ENCODE results near the gene SMIM35.
"Not testable (repeated sequence)": the region's sequence is repeated elsewhere in the genome, so short reads cannot be mapped to it uniquely, and the experiment has no call there.

Gene SMIM35

DNA sequence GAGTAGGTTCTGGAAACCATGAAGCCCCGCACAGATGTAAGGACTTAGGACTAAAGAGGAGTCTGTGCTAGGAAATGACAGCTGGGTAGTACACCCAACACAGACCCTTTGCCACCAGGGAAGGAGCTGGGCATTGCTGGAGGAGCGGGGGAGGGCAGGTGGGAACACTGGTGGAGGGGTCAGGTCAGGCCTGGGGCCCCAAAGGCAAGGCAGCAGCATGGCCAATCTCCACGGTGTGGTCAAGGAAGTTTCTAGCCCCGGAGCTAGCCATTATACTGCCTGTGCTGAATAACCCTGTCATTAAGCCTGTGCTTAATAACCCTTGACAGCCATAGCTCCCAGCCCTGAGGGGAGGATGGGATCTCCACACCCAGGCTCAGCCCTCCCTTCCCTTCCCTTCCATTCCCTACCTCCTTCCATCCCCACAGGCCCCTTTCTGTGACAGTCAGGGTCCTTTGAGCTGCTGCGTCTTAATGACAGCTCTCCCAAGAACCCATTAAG is 7.8 kb downstream of the SMIM35 start:
- peak; percentile 10 for DNase-seq

DNA sequence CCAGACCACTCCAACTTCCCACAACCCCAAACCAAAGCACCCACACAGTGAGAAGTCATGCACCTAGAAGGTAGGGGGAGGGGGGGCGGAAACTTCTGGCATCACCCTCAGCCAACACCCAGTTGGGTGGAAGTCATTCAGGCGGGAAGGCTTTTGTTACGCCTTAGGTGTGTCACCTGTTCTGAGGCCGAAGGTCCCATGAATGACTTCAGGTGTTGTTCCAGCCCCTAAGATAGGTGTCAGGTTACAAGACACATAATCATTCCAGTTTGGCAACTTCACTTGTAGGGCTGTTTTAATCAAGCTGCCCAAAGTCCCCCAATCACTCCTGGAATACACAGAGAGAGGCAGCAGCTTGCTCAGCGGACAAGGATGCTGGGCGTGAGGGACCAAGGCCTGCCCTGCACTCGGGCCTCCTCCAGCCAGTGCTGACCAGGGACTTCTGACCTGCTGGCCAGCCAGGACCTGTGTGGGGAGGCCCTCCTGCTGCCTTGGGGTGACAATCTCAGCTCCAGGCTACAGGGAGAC is 9.9 kb downstream of the SMIM35 start, which contains the start of gene TMPRSS4:
TSS of gene TMPRSS4 (plus strand) at position 325 of the 528 bp plus-strand sequence. CDS start 225 bp downstream, outside the sequence.
- peak; percentile 71 for DNase-seq

DNA sequence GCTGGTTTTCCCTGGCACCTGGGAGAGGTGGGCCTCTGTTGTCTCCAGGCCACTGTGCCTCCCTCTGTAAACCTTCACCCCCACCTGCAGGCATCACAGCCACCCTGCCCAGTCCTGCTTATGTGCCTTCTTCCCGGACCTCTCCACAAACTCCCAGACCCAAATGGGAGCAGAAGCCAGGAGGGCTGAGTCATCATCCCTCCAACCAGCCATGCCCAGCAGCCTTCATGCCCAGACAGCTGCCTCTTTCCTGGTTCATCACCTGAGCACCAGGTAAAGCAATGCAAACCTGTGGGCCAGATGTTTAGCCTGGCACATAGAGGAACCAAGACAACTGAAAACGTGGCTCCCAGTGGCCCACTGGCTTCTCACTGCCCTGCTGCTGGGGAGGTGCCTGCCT is 12.0 kb downstream of the SMIM35 start:
- DNase-seq, result no peak

DNA sequence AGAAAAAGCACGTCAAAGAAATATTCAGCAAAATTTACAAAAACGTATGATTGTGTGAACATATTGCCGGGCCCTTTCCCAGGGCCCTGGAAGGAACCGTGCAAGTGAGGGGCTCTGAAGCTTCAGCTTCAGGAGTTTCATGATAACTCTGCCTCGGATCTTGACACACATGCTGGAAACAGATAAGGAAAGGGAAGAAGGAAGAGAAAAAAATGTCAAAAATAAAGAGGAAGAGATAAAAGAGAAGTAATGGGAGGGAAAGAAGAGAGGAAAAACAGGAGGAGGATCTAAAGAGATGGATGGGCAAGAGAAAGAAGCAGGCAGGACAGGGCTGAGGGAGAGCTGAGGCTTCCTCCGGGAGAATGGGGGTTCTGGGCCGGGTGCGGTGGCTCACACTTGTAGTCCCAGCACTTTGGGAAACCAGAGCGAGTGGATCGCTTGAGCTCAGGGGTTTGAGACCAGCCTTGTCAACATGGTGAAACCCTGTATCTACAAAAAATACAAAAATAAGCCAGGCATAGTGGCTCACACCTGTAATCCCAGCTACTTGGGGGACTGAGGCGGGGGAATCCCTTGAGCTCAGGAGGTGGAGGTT is 12.6 kb downstream of the SMIM35 start:
- DNase-seq, result no peak

DNA sequence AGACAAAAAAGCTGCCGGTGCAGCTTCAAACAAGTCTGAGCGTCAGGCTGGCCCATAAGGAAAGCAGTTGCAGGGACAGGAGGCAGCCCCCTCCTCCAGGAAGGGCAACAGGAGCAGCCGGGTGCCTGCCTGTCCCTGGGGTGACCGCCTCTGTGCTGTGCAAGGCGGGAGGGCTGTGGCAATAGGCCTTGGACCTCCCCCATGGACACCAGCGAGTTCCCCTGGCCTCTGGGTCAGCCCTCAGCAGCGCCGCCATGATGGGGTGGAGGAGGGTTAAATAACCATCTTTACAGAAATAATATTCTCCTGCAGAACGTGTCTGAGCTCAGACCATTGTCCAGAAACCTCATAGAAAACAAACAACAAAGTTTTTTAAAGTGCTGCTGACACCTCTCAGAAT is 13.2 kb downstream of the SMIM35 start:
- no peak for DNase-seq

DNA sequence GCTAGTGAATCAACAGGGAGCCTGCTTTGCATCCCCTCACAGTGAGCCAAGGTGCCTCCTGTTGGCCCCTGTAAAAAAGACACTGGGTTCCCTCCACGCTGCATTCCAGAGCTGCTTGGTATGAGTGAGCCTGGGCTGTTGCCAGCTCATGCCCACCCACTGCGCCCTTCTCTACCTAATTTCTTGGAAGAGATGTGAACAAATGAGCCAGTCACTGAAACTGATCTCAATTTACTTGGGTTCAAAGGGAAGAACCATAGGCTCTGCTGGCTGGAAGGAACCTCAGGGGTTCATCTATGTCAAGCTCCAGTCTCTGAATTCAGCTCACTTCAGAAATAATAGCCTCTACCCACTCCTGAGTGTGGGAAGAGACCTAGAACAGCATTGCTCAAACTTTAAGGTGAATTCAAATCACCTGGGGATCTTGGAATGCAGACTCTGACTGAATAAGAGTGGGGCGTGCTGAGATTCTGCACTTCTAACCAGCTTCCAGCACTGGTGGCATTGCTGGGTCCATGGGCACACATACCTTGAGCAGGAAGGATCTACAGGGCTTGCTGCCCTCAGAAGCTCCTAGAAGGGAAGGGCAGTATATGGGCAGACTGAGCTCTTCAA is 15.2 kb downstream of the SMIM35 start:
- DNase-seq, result no peak

DNA sequence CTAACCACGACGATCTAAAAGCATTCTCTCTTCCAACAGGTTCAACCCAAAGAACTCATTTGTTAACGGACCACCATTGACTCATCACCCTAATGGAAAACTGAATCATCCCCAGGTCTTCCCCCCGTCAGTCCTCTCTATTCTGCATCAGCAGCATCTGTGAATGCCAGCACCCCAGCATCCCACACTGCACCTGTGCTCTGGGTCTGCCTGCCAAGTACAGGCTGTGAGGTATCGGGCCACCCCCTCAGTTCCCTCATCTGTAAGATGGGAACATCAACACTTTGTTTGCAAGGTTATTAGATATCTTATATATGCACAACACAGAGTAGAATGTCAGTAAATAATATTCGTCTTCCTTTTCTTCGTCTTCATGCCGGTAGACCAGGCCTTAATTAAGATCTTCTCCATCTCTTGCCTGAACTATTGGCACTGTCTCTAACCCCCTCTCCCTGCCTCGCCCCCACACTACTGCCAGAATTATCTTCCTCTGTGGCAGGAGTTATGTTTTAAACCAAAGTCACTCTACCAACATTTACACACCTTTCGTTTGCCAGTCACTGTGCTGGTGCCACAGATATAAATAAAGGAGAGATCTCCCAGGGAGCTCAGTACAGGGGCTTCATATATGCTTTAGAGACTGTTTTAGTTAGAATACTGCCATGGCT is 17.7 kb downstream of the SMIM35 start:
- no peak for DNase-seq

DNA sequence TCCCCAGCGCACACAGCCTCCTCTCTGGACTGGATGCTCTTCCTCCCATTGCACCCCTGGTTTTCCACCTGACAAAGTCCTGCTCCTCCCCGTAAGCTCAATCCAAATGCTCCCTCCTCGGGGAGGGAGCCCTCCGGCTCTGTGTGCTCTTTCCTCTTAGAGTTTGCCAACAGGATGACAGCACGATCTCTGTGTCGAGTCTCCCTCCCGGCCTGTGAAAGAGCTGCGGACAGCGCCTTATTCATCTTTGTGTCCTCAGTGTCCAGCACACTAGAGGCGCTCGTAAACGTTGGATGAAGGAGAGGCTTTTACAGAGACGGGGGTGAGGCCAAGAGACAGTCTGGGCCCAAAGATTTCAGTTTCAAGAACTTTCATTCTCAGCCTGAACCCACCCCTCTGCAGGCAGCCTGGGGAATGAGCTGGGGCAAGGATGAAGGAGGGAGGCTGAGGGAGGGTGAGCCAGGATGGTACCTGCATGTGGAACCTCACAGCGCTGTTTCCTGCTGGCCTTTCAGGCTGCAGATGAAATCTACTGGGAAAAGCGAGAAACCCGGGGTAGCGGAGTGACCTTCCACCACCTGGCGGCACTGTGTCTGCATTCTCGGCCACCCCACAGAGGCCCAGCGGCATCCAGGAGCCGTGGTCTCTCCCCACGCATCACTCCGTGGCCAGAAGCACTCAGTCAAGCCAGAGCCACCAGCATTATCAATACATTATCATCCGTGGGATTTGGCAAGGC is 18.4 kb downstream of the SMIM35 start:
- DNase-seq, result no peak

DNA sequence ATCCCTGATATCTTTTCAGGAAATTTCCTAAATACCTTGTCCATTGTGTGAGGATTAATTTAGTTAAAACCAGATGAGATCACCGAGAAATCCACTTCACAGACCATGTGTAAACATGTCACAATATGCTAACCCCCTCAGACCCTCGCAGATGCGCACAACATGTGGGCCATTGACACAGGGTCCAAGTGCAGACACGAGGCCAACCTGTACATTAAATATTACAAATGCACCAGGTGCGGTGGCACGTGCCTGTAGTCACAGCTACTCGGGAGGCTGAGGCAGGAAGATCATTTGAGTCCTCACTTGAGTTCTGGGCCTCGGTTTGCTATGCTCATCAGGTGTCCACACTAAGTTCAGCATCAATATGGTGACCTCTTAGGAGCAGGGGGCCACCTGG is 19.8 kb downstream of the SMIM35 start:
- peak; percentile 12 for DNase-seq

DNA sequence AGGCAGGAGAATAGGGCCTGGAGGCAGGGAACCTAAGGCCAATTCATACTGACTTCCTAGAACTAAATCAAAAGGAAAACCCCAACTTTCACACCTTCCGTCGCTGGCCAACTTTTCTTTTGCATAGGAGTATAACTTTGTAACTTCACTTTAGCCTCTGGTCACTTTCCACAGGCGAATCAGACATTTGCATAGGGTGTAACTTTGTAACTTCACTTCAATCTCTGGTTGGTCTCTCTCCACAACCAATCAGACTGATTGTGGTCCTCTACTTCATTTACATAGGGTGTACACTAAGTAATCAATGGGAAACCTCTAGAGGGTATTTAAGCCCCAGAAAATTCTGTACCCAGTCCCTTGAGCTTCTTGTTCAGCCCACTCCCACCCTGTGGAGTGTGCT is 21.4 kb downstream of the SMIM35 start:
- DNase-seq, result no peak

DNA sequence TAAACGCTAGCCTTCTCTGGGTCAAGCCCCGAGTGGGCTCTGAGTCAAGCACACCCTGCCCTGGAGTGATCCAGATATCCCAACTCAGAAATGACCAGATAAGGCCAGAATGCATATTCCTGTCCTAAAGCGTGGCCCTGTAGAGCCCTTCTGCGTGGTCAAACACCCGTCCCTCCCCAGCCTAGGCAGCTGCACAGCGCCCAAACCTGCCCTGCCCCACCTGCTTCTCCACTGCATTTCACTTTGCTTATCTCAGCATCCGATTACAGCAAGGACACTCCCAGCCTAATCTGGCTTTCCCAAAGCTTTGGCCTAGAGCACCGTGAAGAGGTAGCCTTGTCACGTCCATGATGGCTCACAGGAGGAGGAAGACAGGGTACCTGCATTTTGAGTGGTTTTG is 21.8 kb downstream of the SMIM35 start:
- DNase-seq, result no peak

DNA sequence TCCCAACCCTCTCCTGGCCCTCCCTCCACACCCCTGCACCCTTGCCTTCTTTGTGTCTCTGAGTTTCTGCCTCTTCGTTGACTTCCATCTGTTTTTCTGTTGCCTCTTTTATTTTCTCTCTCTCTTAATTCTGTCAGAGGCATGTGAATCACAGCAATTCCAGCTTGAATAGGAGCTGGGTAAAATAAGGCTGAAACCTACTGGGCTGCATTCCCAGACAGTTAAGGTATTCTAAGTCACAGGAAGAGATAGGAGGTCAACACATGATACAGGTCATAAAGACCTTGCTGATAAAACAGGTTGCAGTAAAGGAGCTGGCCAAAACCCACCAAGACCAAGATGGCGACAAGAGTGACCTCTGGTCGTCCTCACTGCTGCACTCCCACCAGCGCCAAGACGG is 24.1 kb downstream of the SMIM35 start:
- not testable (repeated sequence) for DNase-seq

DNA sequence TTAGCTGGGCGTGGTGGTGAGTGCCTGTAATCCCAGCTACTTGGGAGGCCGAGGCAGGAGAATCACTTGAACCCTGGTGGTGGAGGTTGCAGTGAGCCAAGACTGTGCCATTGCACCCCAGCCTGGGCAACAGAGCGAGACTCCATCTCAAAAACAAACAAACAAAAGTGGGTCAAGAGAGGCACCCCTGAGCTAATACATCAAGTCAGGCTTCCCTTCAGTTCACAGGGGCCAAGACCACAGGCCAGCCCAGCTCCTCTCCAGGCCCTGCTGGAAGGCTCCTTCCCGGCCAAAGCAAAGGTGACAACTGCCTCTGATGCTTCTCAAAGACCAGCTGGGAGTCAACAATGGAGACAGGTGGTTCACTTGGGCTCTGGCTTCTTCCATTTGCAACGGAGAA is 24.6 kb downstream of the SMIM35 start:
- DNase-seq, result not testable (repeated sequence)

DNA sequence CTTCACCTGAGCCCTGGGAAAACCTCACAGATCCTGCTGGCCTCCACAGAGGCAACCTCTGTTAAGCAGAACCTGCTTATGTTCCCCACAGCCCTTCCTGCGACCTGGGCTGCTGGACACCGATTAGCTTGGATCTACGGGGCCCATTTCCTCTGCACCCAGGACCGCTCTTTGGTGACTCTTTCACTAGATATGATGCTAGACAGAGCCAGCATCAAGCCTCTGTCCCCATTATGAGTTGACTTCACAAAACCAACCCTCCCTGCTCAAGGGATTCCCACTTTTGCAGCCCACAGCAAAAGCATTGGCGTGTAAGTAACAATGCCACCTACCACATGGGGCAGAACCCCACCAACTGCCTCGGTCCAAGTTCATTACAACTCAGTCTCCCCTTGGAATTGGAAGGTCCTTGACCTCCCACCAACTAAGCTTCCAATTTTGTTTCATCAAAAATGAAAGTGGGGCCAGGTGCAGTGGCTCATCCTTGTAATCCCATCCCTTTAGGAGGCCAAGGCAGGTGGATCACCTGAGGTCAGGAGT is 25.1 kb downstream of the SMIM35 start:
- no peak for DNase-seq

DNA sequence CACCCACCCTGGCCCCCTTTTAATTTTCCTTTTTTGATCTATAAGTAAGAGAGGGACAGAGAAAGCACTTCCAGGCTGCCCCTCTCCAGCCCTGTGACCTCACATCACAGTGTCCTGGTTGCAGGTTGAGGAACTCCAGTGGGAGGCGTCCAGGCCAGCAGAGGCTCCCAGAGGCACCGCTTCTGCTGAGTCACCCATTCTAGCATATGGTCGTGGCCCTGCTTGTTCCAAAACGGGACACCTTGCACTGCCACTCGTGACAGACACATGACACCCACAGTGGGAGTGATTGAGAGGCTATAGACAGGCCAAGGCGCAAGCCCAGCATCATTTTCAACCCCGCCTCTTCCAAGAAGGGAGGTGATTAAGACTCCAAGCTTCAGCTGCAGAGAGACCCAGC is 25.9 kb downstream of the SMIM35 start:
- DNase-seq, result no peak

DNA sequence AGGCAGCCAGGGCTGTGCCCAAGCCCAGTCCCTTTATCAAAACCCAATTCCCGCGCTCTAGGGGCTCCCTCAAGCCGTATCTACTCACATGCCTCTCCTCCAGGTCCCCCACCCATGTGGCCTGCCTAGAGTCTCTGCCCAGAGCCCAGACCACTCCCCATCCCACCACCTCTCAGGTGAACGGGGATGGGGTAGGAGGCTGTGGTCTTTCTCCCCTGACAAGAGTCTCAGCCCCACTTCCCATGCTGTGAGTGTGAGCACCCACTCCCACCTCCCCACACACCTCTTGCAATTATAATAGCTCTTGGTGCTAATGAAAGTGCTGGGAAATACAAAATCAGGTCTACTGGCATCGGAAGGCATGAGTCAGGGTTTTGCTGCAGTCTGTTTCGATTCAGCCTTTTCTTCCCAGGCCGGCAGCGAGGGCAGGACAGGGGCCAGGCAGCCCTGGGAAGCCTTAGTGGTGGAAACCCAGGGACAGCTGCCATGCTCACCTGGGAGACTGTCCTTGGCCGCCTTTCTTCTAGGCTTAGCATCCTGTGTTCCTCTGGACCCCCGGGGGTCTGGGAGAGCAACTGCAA is 26.6 kb downstream of the SMIM35 start:
- no peak for DNase-seq

DNA sequence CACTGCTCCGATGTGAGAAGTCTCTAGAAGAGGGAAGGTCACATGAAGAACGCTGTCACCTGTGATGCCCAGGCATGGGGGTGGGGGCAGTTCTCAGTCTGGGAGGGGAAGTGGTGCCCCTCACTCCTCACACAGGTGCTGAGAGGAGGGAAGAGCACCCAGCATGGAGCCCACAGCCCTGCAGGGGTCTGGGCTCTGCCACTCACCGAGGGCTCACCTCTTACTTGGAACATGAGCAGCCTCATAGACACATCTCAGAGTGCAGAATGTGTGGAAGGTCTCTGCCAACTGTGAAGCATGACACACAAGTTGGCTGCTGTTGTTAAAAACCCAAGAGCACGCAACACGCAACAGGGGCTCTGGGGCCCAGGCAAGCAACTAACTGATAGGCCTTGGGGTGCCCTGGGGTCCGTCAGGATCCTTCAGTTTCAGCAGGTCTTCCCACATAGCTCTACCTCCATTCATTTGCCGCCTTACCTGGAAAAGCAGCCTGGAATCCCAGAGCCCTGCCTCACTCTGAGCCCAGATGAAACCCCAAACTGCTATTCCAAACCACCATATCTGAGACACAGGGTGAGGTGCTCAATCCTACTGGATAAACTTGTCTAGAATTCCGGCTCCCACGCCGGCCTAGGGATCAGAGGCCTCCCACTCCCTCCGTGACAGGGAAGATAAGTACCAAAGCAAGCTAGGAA is 27.4 kb downstream of the SMIM35 start:
- no peak for DNase-seq

DNA sequence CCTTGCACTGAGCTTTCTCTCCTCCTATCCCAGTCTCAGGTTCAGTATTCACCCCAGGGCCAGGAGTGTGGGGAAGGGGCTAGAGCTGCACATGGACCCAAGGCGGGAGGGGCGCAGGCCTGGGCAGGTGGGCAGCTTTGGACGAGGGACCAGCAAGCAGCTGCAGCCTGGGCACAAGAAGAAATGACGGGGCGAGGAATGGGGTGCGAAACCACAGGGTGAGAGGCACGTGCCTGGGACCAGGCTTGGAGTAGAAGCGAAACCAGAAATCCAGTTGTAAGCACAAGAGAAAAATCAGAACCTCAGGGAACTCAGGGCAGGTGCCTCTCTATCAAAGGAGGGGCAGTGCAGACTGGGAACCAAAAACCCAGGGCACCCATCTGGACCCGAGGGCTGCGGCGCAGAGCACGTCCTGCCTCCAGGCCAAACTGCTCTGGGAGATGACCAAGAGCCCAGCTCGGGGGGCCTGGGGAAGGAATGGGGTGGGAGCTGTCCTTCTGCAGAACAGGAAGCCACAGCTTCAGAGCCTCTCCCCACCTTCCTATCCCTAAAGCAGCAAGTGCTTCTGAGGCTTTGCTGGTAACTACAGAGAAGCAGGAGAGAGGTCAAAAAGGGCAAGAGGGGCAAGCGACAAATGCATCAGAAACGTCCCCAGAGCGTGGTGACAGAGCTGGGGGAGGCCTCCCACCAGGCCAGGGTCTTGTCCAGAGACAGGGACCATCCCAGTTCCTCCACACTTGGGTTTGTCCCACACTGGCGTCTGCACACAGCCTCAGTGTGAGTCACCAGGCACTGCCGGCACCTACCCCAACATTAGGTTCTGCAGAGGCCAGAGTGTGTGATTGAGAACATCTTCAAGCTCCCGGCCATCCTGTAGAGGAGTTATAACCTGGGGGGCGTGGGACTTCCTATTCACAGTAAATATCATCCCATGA is 28.2 kb downstream of the SMIM35 start:
- no peak for DNase-seq

DNA sequence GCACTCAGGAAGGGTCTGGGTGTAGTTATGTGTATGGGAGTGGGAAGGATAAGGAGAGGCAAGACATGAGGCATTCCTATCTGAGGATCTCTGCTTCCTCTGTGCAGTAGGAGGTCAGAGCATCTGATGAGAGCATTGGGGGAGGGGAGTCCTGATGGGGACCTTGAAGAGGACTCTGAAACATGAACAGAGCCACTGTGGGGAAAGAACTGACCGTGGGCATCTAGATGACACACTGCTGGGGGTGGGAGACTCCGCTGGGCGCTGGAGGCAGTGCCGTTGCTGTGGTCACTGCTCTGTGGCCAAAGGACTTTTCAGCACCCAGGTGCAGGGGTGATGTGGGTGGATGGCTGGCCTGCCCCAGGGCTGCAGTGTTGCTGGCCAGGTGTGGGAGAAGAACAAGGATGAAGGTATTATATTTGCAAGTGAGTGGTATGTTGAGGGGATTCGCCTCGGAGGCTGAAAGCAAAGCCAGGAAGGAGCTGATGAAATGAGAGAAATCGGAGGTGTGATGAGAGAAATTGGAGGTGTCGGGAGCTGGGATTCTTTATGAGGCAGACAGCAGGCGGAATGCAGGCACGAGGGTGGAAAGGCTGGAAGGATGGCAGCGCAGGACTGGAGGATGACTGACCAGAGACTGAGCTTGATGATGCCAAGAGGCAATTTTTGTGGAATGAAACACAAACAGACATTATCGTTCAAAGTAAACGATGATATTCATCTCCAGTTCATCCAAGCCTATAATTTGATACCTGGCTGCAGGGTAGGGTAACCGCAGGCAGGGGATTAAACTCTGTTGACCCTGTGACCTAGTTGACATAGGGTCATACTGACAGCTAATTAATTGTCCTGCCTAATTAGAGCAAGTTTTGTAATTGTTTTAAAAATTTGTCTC is 29.3 kb downstream of the SMIM35 start:
- DNase-seq, result no peak

DNA sequence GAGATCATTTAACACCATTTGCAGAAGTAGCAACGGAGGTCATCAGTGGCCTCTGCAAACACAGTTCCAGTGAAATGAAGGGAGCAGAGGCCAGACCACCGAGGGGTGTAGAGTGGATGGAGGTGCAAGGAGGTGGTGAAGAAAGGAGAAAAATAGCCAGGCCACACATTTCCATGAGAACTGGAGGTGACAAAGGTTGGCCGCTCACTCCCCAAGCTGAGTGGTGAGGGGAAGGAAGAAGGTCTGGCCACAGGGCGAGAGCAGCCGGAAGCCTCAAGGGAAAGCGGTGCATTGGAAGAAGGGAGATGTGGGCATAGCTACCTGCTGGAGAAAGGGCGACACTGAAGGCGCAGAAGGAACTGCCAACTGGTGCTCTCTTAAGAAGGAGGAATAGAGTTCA is 30.0 kb downstream of the SMIM35 start:
- DNase-seq, result no peak
